Lower leg skin (tissue), 3 donors: ENCODE data around the gene CAMTA1.

Experiments
- POLR2A ChIP-seq, 2 donors: fragments of 450-650 bp; IDR thresholded peaks; one replicate each; pipeline ENCODE4 v1.6.1; 2016 to 2017; ENCODE audit warnings: antibody characterized with exemption in 2 of 2, mild to moderate bottlenecking in 1 of 2, moderate library complexity in 1 of 2
- TF ChIP-seq, protein P1 (sequence below), 3 donors: fragments of 450-650 bp; IDR thresholded peaks; one replicate each; pipeline ENCODE4 v1.5.1; 2016; ENCODE audit warnings: antibody characterized with exemption in 3 of 3, mild to moderate bottlenecking in 3 of 3, moderate library complexity in 2 of 3

DNA sequence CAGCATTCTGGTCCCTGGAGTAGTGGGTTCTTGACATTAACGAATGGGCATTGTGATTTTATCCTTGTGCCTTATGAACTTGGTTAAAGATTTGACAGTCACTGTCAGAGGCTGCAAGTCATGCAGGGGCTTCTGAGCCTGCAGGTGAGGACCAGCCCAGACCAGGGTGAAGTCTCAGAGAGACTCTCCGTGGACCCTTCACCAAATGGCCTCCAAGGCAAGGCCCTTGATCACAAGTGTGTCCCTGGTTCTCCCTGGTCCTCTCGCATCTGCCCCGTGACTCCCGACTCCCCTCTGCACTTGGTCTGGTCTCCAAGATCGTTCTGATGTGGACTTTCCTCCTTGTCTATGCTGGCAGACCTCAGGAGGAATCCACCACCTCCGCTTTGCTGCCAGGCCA is 509.4 kb downstream of the CAMTA1 start:
- TF ChIP-seq POLR2A (IDR thresholded peaks at IDR 0.05), result no peak
- TF ChIP-seq, protein P1, sequence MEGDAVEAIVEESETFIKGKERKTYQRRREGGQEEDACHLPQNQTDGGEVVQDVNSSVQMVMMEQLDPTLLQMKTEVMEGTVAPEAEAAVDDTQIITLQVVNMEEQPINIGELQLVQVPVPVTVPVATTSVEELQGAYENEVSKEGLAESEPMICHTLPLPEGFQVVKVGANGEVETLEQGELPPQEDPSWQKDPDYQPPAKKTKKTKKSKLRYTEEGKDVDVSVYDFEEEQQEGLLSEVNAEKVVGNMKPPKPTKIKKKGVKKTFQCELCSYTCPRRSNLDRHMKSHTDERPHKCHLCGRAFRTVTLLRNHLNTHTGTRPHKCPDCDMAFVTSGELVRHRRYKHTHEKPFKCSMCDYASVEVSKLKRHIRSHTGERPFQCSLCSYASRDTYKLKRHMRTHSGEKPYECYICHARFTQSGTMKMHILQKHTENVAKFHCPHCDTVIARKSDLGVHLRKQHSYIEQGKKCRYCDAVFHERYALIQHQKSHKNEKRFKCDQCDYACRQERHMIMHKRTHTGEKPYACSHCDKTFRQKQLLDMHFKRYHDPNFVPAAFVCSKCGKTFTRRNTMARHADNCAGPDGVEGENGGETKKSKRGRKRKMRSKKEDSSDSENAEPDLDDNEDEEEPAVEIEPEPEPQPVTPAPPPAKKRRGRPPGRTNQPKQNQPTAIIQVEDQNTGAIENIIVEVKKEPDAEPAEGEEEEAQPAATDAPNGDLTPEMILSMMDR (IDR thresholded peaks at IDR 0.05), result no peak
